Brain pericyte (primary cell): Measurements from ENCODE around the gene AKR1C1.
A peak's percentile ranks its signal among the peaks of the same experiment; 100 is the strongest.
"Not testable (repeated sequence)": the region's sequence is repeated elsewhere in the genome, so short reads cannot be mapped to it uniquely, and the experiment has no call there.

ENCODE experiments used
- DNase-seq: peaks from one replicate; pipeline ENCODE4 v3.0.0-alpha.2; 2012; ENCODE audit warnings: low read depth, low spot score

AKR1C1 gene

GRCh38 chr10:4947635-4948596 is 15.3 kb upstream of the AKR1C1 start:
- peak; percentile 60 for DNase-seq

- DNase-seq: not testable (repeated sequence)
Observed at GRCh38 chr10:4951512-4952162, 11.6 kb upstream of the AKR1C1 start.

GRCh38 chr10:4953405-4953804 is 9.8 kb upstream of the AKR1C1 start:
- no peak for DNase-seq

- not testable (repeated sequence) for DNase-seq
Observed at GRCh38 chr10:4956088-4956487, 7.1 kb upstream of the AKR1C1 start.

GRCh38 chr10:4956955-4957645 is 6.1 kb upstream of the AKR1C1 start:
- DNase-seq: not testable (repeated sequence)

GRCh38 chr10:4961558-4961957 is 1.7 kb upstream of the AKR1C1 start:
- DNase-seq: not testable (repeated sequence)

GRCh38 chr10:4962308-4962707 is 907 bp upstream of the AKR1C1 start:
- DNase-seq: not testable (repeated sequence)

- DNase-seq: not testable (repeated sequence)
Observed at GRCh38 chr10:4963815-4964154, 570 bp downstream of the AKR1C1 start.

- DNase-seq: not testable (repeated sequence)
Observed at GRCh38 chr10:4965763-4966162, 2.5 kb downstream of the AKR1C1 start.

- not testable (repeated sequence) for DNase-seq
Observed at GRCh38 chr10:4967189-4967588, 4.0 kb downstream of the AKR1C1 start.

- not testable (repeated sequence) for DNase-seq
Observed at GRCh38 chr10:4969289-4969688, 6.1 kb downstream of the AKR1C1 start.

- not testable (repeated sequence) for DNase-seq
Observed at GRCh38 chr10:4970362-4970761, 7.1 kb downstream of the AKR1C1 start.

GRCh38 chr10:4972369-4973142 is 9.3 kb downstream of the AKR1C1 start:
- DNase-seq: not testable (repeated sequence)

GRCh38 chr10:4973294-4973693 is 10.1 kb downstream of the AKR1C1 start:
- not testable (repeated sequence) for DNase-seq

GRCh38 chr10:4974400-4974799 is 11.2 kb downstream of the AKR1C1 start:
- DNase-seq: not testable (repeated sequence)

- DNase-seq: no peak
Observed at GRCh38 chr10:4977025-4977424, 13.8 kb downstream of the AKR1C1 start.

- no peak for DNase-seq
Observed at GRCh38 chr10:4978870-4979269, 15.7 kb downstream of the AKR1C1 start.

GRCh38 chr10:4980793-4981192 is 17.6 kb downstream of the AKR1C1 start:
- no peak for DNase-seq

GRCh38 chr10:4981722-4982471 is 18.7 kb downstream of the AKR1C1 start:
- no peak for DNase-seq

GRCh38 chr10:4982764-4983226 is 19.6 kb downstream of the AKR1C1 start:
- no peak for DNase-seq
